Fibroblast of gingiva (primary cell): ENCODE results near the gene C15orf62.

Experiments used
- DNase-seq: peaks from one replicate; pipeline ENCODE4 v3.0.0-alpha.2; 2011; ENCODE audit warnings: low read depth

Gene C15orf62

GRCh38 chr15:40819048-40819447 lies 49.3 kb downstream of the C15orf62 start:
- no peak for DNase-seq

- DNase-seq: no peak
Measured at GRCh38 chr15:40821195-40821594, 51.4 kb downstream of the C15orf62 start.
